Astrocyte (in vitro differentiated cells and primary cell): ENCODE data around the gene ECE1.

Experiments used
- CTCF ChIP-seq: IDR thresholded peaks from 2 replicates; pipeline ENCODE4 v1.5.1; 2011; ENCODE audit warnings: low read depth, mild to moderate bottlenecking, inconsistent platforms, low read length, moderate library complexity; ENCODE audit not compliant: insufficient read depth
- EZH2 ChIP-seq: IDR thresholded peaks from 2 replicates; pipeline ENCODE4 v1.6.1; 2012; ENCODE audit warnings: mild to moderate bottlenecking, low read length, inconsistent platforms; ENCODE audit not compliant: insufficient read depth

- TF ChIP-seq CTCF (no peak), EZH2 (no peak)
Observed at GRCh38 chr1:21240706-21241105, 49.6 kb downstream of the ECE1 start.
